ENCODE results near the gene BUD23.
"Not testable (repeated sequence)": the region's sequence is repeated elsewhere in the genome, so short reads cannot be mapped to it uniquely, and the experiment has no call there.

Gene BUD23

GRCh38 chr7:73683056-73683787 is at the start of gene BUD23, which contains the start of gene DNAJC30:
Gene BUD23, plus strand, starts transcription at chr7:73683597. Its CDS starts 29 bp downstream, at chr7:73683626.
Gene DNAJC30, minus strand, starts transcription at chr7:73683453. Its CDS starts 30 bp downstream, at chr7:73683423.
- peak; percentile 83 to 92 for DNase-seq

- no peak for DNase-seq
These were observed 49.6 kb upstream of the BUD23 start for GRCh38 chr7:73633844-73634243.

GRCh38 chr7:73635428-73636200 is 47.8 kb upstream of the BUD23 start:
- no peak for DNase-seq

- no peak for DNase-seq
These were observed 44.5 kb upstream of the BUD23 start for GRCh38 chr7:73638911-73639310.

GRCh38 chr7:73642834-73643233 is 40.6 kb upstream of the BUD23 start:
- no peak for DNase-seq

GRCh38 chr7:73644688-73645286 is 38.6 kb upstream of the BUD23 start:
- no peak for DNase-seq

- DNase-seq = no peak
These were observed 37.7 kb upstream of the BUD23 start for GRCh38 chr7:73645643-73646174.

- no peak for DNase-seq
These were observed 36.3 kb upstream of the BUD23 start for GRCh38 chr7:73646785-73647724.

GRCh38 chr7:73647725-73648592 is 35.4 kb upstream of the BUD23 start:
- DNase-seq = no peak

GRCh38 chr7:73648593-73649332 is 34.6 kb upstream of the BUD23 start:
- DNase-seq = no peak

GRCh38 chr7:73649576-73649975 is 33.8 kb upstream of the BUD23 start:
- DNase-seq = no peak

- DNase-seq = no peak
These were observed 32.9 kb upstream of the BUD23 start for GRCh38 chr7:73650524-73650923.

- DNase-seq = no peak
These were observed 30.9 kb upstream of the BUD23 start for GRCh38 chr7:73652541-73652949.

- not testable (repeated sequence) for DNase-seq
These were observed 28.1 kb upstream of the BUD23 start for GRCh38 chr7:73655309-73655708.

GRCh38 chr7:73659983-73660382 is 23.4 kb upstream of the BUD23 start:
- no peak for DNase-seq

GRCh38 chr7:73660594-73660993 is 22.8 kb upstream of the BUD23 start:
- not testable (repeated sequence) for DNase-seq

GRCh38 chr7:73663033-73663432 is 20.4 kb upstream of the BUD23 start:
- no peak for DNase-seq

- peak; percentile 57 to 78 for DNase-seq
These were observed 15.9 kb upstream of the BUD23 start, which contains the start of gene VPS37D for GRCh38 chr7:73667344-73668102. Gene VPS37D, plus strand, starts transcription at chr7:73667831. Its CDS starts 128 bp downstream, at chr7:73667959.

GRCh38 chr7:73668103-73668885 is 15.1 kb upstream of the BUD23 start:
- no peak for DNase-seq
